ENCODE measurements around the gene MYO3A.

The MYO3A gene

DNA sequence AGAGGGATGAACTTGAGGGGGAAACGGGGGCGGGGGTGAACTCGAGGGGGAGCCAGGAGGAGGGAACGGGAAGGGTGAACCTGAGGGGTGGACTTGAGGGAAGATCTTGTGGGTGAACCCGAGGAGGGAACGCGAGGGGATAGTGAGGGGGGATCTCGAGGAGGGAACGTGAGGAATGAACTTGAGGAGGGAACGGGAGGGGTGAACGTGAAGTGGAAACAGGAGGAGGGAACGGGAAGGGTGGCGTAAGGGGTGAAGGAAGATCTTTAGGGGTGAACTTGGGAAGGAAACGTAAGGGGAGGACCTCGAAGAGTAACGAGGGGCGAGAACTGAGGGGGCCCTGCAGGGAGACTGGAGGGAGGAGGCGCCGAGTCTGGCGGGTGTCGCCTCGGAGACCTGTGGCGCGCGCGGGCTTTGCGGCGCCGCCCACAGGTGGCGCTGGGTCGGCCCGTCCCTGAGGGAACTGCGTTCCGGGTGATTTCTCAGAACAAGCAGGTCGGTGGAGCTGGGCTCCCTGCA, 651 bp downstream of the MYO3A start:
- POLR2A ChIA-PET = no interaction called here
- CTCF ChIA-PET = no interaction called here
- DNase-seq (ENCODE audit: low read depth, low spot score) = no peak
- no peak overlapping the region for H3K4me3 ChIP-seq (ENCODE audit: low read depth, low read length)
- TF ChIP-seq CTCF (IDR thresholded peaks at IDR 0.05; ENCODE audit: insufficient read depth, low read length, missing control alignments) = no peak

- TF ChIP-seq CTCF (IDR thresholded peaks at IDR 0.05; ENCODE audit: insufficient read depth, low read length, missing control alignments) = no peak
- ChIA-PET POLR2A (no interaction called here), CTCF (no interaction called here)
- no peak overlapping the region for H3K4me3 ChIP-seq (ENCODE audit: low read depth, low read length)
- no peak for DNase-seq (ENCODE audit: low read depth, low spot score)
These were observed 4.4 kb downstream of the MYO3A start for GRCh38 chr10:25938405-25938804.

DNA sequence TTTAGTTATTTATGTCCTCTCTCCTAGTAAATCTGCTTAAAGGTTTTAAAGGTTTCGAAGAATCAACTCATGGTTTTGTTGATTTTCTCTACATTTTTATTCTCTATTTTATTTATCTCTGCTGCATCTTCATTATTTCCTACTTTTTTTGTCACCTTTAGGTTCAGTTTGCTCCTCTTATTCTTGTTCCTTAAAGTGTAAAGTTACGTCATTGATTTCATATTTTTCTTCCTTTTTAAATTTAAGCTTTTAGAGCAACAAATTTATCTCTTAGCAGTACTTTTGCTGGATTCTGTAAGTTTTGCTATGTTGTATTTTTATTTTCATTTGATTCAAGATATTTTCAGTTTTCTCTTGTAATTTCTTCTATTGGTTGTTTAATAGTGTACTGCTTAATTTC, 10.7 kb downstream of the MYO3A start:
- H3K4me3 ChIP-seq (ENCODE audit: low read depth, low read length) = no peak overlapping the region
- ChIA-PET CTCF (no interaction called here), POLR2A (no interaction called here)
- no peak for TF ChIP-seq CTCF (IDR thresholded peaks at IDR 0.05; ENCODE audit: insufficient read depth, low read length, missing control alignments)
- no peak for DNase-seq (ENCODE audit: low read depth, low spot score)

- DNase-seq (ENCODE audit: low read depth, low spot score) = no peak
- CTCF ChIA-PET = no interaction called here
These were observed 18.8 kb downstream of the MYO3A start for GRCh38 chr10:25952857-25953256.

GRCh38 chr10:25954851-25955250, 20.8 kb downstream of the MYO3A start:
- no peak for DNase-seq (ENCODE audit: low read depth, low spot score)
- ChIA-PET CTCF (no interaction called here), POLR2A (no interaction called here)
- H3K4me3 ChIP-seq (ENCODE audit: low read depth, low read length) = no peak overlapping the region
- no peak for TF ChIP-seq CTCF (IDR thresholded peaks at IDR 0.05; ENCODE audit: insufficient read depth, low read length, missing control alignments)

More at GRCh38 chr10:25952857-25953256, 18.8 kb downstream of the MYO3A start:
- POLR2A ChIA-PET = no interaction called here
- TF ChIP-seq CTCF (IDR thresholded peaks at IDR 0.05; ENCODE audit: insufficient read depth, low read length, missing control alignments) = no peak
- no peak overlapping the region for H3K4me3 ChIP-seq (ENCODE audit: low read depth, low read length)

GRCh38 chr10:25959540-25960232, 25.7 kb downstream of the MYO3A start:
- ChIA-PET POLR2A (no interaction called here), CTCF (no interaction called here)
- no peak for DNase-seq (ENCODE audit: low read depth, low spot score)
- TF ChIP-seq CTCF (IDR thresholded peaks at IDR 0.05; ENCODE audit: insufficient read depth, low read length, missing control alignments) = no peak
- H3K4me3 ChIP-seq (ENCODE audit: low read depth, low read length) = no peak overlapping the region
